NCI-H69 (cell line): ENCODE measurements around the gene SRL.
A peak's percentile ranks its signal among the peaks of the same experiment; 100 is the strongest.

ENCODE experiments used
- DNase-seq: peaks from one replicate; lab custom pipeline; 2025; lab: John Stamatoyannopoulos, UW

SRL gene

DNA sequence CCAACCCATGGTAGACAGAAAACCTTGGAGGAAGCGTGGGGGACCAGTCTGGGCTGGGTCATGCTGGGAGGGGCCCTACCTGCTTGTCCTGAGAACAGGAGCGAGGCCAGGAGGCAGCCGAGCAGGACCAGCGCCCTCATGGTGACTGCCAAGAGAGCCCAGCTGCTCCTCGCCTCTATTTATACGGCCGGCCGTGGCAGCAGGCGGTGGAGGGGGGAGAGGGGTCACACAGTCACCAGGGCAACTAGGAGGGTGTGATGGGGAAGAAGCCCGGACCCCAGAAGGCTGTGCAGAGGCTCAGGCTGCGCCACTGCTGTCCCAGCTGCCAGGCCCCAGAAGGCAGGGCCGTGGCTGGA lies at the start of gene SRL:
Gene SRL (minus strand): TSS at position 153 of the 356 bp plus-strand sequence. CDS start 13 bp downstream, at position 140.
- DNase-seq = no peak

- DNase-seq = no peak
These were observed 48.5 kb upstream of the SRL start for GRCh38 chr16:4290236-4290830.

DNA sequence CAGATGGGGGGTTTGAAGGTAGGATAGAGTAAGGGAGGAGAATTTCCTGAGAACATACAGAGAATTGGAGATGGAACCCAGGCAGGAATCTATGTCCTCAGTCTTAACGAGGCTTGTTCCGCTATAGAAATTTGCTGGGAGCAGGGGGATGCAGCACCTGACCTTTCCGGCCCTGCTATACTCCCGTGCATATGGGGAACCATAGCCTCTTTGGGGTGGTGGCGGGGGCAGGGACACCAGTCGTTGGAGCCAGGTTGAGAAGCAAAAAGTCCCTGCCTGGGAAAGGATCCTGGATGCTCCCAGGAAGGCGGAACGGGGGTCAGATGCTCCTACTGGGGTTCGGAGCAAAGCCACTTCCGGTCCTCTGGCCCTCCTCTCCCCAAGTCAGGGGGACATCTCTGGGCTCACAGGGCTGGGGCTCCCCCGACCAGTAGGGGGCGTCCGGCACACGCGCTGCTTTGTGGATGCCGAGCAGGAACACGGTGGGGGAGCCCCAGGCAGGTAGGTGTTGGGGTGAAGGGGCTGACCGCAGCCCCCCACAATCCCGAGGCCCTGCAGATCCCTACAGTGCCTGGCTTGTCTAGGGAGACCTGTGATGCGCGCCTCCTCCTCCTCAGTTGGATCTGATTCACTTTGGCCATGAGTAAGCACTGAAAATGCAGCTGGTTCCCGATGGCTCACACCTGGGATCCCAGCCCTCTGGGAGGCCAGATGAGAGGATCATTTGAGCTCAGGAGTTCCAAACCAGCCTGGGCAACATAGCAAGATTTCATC lies 46.5 kb upstream of the SRL start:
- DNase-seq = peak; percentile 83

GRCh38 chr16:4285167-4285566 lies 43.3 kb upstream of the SRL start:
- DNase-seq = peak; percentile 25

- DNase-seq = no peak
These were observed 42.1 kb upstream of the SRL start for GRCh38 chr16:4283939-4284338.

- no peak for DNase-seq
These were observed 41.6 kb upstream of the SRL start for GRCh38 chr16:4283441-4283840.

DNA sequence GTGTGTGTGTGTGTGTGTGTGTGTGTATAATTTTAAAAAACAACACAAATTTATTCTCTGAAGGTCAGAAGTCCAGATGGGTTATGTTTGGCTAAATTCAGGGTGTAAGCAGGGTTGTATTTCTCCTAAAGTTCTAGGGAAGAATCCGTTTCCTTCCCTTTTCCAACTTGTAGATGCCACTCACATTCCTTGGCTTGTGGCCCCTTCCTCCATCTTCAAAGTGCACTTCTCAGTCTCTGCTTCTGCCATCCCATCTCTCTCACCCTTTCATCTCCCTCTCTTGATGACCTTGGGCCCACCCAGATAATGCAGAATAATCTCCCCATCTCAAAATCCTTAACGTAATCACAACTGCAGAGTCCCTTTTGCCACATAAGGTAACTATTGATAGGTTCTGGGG lies 38.7 kb upstream of the SRL start:
- no peak for DNase-seq

GRCh38 chr16:4277987-4278513 lies 36.2 kb upstream of the SRL start:
- DNase-seq = no peak

DNA sequence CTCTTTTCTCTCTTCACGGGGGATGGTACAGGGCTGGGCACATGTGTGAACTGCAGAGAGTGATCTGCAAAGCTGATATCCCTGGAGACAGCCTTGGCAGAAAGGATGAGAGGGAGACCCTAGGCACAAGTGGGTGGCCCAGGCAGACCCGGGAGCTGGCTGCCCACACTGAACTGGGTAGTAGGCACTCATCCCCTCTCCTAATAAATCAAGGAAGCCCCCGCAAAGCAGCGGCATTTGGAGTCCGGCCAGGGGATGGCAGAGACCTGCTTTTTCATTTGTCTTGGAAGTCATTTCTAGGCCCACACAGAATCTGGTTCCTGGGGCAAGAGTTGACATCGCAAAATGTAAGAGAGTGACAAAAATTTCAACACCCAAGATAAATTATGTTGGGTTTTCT lies 34.0 kb upstream of the SRL start:
- no peak for DNase-seq

DNA sequence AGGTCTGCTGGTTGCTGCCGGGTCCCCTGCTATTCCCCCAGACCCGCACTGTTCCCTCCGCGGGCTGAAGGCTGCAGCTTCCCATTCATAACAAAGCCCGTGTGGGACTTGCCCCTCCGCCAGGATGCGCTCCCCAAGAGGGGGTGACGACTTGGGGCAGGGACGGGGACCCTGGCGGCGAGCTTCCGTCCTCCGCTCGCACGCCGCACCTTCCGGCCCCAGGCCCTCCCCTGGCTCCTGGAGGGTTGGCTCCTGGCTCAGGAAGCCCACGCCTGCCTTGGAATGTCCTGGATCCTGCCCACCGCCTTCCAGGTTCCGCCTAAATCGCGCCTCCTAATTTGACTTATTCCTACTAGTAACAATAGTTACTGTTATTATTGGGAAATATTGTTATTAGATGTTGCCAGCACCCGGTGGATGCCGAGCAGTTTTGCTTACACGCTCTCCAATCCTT lies 32.0 kb upstream of the SRL start:
- peak; percentile 72 for DNase-seq

DNA sequence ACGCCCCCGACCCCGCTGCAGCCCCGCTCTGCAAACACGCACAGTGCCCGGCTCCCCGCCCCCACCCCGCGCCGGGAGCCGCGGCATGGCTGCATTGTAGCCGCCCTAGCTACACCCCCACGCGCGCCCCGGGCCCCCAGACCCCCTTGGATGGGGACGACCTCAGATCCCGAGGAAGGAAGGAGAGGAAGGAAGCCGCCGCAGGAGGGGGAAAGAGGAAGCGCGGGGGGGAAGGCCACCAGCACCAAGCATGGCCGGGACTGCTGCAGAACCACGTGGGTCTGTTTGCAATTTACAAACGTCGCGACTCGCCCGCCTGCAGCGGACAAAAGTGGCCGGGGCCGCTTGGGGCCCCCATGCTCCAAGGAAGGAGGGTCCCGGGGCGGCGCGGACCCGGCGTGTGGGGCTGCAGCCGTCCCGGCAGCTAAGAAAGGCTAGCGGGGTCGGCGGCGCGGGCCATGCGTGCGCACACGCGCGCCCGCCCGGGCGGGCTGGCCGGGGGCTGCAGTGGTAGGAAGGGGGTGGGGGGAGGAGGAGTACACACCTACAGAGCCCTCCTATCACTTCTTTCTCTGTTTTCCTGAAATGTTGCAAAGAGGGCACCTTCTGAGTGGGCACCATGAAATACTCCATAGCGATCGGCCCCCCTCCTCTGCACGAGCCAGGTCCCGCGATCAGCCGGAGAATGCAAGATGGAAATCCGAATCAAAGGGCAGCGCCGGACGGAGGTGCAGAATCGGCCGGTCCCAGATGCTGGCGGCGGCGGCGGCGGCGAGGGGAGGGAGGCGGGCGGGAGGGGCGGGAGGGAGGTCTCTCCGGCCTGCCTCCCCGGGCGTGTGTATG lies 30.5 kb upstream of the SRL start:
- DNase-seq = peak; percentile 83

- DNase-seq = peak; percentile 98
These were observed 29.6 kb upstream of the SRL start for GRCh38 chr16:4271176-4272113.

GRCh38 chr16:4270595-4270994 lies 28.7 kb upstream of the SRL start:
- DNase-seq = no peak

GRCh38 chr16:4270091-4270490 lies 28.2 kb upstream of the SRL start:
- DNase-seq = no peak

GRCh38 chr16:4266372-4266771 lies 24.5 kb upstream of the SRL start:
- DNase-seq = peak; percentile 53

DNA sequence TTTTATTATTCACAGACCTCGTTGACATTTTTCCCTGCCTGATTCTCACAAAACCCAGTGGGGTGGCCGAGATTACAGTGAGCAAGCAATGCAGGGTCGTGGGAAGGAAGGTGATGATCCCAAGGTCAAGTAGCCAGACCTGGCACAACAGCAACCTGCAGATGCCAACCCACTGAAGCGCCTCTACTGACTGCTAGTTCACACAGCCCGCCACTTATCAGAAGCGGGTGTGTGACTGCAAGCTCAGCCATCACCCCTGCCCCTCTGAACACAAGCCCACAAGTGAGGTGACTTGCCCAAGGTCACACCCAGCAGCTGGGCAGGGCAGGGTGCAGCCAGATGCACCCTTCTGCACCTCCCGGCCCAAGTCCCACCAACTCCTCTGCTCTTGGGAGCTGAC lies 23.8 kb upstream of the SRL start:
- DNase-seq = no peak

DNA sequence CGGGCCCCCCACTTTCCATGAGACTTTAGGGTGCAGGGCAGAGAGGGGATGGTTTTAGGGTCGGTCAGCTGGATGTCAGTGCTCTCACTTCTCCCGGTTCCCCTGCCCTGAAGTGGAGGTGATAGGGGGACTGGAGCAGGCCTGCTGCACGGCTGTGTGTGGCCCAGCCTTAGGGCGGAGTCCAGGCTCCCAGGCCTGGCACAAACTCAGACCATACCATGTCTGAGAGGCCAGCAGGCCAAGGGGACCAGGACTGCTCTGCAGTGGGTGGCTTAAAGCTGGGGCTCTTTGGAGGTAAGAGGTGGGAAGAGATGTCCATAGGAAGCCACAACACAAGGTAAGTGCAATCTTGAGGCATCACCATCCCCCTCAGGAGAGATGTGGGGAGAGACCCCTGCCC lies 22.7 kb upstream of the SRL start:
- no peak for DNase-seq

DNA sequence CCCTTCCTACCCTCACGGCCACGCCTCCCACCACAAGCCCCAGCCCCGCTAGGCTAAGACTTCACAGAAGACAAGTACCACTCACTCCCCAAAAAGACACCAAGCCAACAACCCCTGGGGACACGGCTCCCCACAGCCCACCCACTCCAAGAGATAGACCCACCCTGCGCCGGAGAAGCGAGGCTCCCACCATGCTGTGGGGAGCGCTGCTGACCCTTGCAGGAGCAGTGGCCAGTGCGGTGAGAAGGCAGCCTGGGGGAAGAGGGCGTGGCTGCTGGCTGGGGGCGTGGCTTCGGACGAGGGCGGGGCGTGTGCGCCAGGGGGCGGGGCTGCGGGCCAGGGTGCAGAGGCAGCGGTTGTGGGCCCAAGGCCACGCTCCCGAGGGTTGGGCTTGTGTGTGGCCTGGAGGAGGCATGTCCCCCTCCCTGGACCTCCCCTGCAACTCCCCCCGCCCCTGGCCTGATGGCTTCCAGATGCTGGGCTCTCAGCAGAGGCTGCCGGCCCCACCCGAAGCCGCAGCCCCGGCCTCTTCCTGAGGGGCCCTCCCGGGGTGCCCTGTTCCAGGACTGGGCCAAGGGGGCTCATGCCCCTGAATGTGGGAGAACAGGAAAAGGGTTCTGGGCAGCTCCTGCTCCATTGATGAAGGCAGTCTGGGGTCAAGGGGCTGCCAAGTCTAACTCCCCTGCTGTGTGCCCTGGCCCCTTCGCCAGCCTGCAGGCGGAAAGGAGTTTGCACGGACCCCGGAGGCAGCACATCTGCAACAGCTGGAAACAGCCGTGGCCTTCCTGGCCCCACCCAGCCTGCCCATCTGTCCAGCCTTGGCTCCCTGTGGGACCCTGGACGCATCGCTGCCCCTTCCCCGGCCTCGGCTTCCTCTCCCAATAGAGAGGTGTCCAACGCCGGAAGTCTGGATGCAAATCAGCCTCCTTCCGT lies 21.9 kb upstream of the SRL start:
- DNase-seq = peak; percentile 32

DNA sequence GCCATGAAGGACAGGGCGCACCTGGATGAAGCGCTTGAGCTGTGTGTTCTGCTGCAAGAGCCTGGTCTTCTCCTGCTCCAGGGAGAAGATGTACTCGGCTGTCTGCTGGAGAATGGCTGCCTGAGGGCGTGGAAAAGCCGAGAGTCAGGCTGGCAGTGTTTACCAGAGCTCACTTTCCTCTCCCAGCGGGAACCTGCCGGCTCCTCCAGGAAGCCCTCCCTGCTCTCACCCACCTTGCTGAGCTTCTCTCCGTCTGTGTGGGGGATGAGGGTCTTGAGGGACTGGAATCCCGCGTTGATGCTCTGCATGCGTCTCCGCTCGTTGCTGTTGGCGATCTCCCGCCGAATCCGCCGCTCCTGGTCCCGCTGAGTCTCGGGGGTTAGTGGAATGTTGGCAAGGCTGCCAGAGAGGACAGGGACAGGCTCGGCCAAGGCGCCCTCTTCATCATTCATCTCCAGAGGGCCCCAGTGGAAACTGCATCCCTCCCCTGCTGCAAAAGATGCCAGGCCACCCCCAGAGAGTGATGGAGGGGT lies 20.5 kb upstream of the SRL start:
- DNase-seq = no peak

- DNase-seq = peak; percentile 59
These were observed 19.8 kb upstream of the SRL start for GRCh38 chr16:4261557-4262172.
